ENCODE results near the gene ZDBF2.
"Not testable (repeated sequence)": the region's sequence is repeated elsewhere in the genome, so short reads cannot be mapped to it uniquely, and the experiment has no call there.

DNA sequence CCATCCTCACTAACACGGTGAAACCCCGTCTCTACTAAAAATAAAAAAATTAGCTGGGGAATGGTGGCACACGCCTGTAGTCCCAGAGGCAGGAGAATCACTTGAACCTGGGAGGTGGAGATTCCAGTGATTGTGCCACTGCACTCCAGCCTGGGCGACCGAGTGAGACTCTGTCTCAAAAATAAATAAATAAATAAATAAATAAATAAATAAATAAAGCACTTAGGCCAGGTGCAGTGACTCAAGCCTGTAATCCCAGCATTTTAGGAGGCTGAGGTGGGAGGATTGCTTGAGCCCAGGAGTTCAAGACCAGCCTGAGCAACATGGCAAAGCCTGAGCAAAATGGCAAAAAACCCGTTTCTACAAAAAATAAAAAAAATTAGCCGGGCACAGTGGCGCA lies 15.8 kb upstream of the ZDBF2 start:
- TF ChIP-seq, protein P1, sequence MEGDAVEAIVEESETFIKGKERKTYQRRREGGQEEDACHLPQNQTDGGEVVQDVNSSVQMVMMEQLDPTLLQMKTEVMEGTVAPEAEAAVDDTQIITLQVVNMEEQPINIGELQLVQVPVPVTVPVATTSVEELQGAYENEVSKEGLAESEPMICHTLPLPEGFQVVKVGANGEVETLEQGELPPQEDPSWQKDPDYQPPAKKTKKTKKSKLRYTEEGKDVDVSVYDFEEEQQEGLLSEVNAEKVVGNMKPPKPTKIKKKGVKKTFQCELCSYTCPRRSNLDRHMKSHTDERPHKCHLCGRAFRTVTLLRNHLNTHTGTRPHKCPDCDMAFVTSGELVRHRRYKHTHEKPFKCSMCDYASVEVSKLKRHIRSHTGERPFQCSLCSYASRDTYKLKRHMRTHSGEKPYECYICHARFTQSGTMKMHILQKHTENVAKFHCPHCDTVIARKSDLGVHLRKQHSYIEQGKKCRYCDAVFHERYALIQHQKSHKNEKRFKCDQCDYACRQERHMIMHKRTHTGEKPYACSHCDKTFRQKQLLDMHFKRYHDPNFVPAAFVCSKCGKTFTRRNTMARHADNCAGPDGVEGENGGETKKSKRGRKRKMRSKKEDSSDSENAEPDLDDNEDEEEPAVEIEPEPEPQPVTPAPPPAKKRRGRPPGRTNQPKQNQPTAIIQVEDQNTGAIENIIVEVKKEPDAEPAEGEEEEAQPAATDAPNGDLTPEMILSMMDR (IDR thresholded peaks at IDR 0.05; ENCODE audit: insufficient read depth, low read depth, low read length): not testable (repeated sequence)
- TF ChIP-seq EZH2 (IDR thresholded peaks at IDR 0.05; ENCODE audit: insufficient read depth, low read length): not testable (repeated sequence)

All from astrocyte (in vitro differentiated cells and primary cell).